Testis (tissue), 2 donors: ENCODE data around the gene EXD3.

ENCODE experiments used
- POLR2A ChIP-seq: fragments of 450-650 bp; IDR thresholded peaks from one replicate; pipeline ENCODE4 v1.6.1; 2017; ENCODE audit warnings: antibody characterized with exemption, mild to moderate bottlenecking, moderate library complexity
- TF ChIP-seq, protein P1 (sequence below), 3 experiments: fragments of 450-650 bp in 2 of 3; fragments of 200-600 bp in 1 of 3; sonication (generic) in 1 of 3; IDR thresholded peaks; one replicate each; pipeline ENCODE4 v1.5.1; 2016 to 2019; ENCODE audit warnings: antibody characterized with exemption in 3 of 3, mild to moderate bottlenecking in 2 of 3, moderate library complexity in 1 of 3

DNA sequence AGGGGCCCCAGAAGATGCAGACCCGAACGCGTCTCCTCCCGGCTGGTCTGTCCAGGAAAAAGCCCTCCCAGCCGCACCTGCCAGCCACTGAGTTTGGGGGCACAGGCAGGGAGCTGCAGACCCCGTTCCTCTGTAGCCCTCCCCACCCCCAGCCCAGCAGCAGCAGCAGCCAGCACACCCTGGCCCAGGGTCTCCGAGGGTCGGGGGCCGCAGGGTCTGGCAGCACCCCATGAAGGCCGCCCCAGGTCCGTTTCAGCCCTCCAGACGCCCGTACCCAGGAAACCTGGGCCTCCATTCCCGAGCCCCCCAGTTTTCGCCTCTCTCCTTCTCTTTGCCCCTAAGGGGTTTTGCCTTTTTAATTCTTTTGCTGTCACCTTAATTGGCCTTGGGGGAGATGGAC lies 19.7 kb downstream of the EXD3 start:
- no peak for TF ChIP-seq POLR2A
- TF ChIP-seq, protein P1, sequence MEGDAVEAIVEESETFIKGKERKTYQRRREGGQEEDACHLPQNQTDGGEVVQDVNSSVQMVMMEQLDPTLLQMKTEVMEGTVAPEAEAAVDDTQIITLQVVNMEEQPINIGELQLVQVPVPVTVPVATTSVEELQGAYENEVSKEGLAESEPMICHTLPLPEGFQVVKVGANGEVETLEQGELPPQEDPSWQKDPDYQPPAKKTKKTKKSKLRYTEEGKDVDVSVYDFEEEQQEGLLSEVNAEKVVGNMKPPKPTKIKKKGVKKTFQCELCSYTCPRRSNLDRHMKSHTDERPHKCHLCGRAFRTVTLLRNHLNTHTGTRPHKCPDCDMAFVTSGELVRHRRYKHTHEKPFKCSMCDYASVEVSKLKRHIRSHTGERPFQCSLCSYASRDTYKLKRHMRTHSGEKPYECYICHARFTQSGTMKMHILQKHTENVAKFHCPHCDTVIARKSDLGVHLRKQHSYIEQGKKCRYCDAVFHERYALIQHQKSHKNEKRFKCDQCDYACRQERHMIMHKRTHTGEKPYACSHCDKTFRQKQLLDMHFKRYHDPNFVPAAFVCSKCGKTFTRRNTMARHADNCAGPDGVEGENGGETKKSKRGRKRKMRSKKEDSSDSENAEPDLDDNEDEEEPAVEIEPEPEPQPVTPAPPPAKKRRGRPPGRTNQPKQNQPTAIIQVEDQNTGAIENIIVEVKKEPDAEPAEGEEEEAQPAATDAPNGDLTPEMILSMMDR (IDR thresholded peaks at IDR 0.05) = no peak
